HG03342 (cell line): Measurements from ENCODE around the gene PARD3.
"Not testable (repeated sequence)": the region's sequence is repeated elsewhere in the genome, so short reads cannot be mapped to it uniquely, and the experiment has no call there.

Experiments
- ATAC-seq: cut with Tn5 transposase; IDR thresholded peaks from one replicate; pipeline ENCODE4 v1.9.1; 2021; ENCODE audit warnings: mild to moderate bottlenecking, moderate library complexity; ENCODE audit not compliant: unreplicated experiment

The PARD3 gene

DNA sequence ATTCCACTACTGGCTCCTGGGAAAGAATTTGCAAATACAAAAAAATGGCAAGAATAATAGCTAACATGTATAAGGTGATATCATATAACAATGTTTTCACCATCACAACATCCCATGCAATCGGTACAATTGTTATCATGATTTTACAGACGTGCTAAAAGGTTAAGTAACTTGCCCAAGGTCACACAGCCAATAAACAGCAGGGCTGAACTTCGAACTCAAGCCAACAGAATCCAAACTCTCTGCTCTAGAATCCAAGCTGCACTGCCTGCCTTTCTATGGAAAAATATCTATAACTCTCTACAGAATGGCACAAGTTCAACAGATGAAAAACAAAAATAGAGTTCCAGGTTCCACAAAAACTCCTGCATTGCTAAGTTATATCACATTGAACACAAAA is 160.9 kb downstream of the PARD3 start:
- no peak for ATAC-seq

DNA sequence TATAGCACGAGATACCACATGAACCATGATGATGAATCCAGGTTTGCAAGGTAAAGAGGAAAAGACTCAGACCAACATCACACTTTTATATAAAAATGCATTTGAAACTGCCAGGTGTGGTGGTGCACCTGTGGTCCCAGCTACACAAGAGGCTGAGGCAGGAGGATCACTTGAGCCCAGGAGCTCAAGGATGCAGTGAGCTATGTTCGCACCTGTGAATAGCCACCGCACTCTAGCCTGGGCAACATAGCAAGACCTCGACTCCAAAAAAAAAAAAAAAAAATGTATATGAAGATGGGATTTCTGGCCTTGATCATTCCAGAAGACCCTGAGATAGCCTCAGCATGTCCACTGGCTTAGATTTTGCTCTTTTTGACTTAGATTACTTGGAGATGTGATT is 161.6 kb downstream of the PARD3 start:
- no peak for ATAC-seq

DNA sequence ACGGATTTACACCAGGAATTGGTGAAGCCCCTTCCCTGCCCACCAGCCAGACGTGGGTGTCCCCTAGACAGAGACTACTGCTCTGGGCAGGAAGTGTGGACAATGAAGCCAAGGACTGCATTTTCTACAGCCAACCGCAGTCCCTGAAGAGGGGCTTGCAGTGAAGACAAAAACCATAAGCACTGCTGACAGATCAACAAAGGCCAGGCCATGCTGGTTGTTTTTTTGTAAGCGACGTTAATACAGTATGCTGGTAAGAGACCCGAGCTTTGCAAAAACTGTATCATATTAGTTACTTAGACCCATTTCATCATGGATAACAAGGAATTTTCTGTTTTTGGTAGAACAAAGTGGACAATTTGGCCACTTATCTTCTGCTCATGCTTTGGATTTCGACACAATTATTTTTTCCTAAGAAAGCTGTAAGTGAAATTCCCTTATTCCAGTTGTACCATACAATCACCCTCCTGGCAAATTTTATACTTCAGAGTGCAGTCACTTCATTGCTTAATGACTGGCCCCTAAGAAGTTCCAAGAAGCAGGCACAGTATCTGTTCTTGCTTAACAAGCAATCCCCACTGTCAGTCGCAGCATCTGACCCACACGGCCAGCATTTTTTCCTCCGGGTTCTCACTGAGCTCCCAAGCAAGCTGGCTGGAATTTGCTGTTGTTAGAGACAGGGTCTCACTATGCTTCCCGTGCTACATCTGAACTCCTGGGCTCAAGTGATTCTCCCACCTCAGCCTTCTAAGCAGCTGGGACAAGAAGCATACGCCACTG is 163.5 kb downstream of the PARD3 start:
- no peak for ATAC-seq

DNA sequence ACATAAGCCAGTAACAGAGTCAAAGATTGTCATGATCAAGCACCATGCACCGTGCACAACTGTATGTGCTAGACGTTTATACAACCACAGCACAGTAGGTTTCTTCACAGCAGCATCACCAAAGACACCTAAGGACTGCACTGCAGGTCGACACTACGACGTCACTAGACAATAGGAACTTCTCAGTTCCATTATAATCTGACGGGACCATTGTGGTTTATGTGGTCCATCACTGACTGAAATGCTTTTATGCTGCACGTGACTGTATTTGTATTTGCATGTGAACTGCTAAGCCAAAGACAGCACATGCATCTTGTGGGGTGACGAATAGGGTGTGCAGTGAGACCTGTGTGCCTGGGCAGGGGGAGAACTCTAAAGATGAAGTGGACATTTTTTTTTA is 164.9 kb downstream of the PARD3 start:
- ATAC-seq: no peak

DNA sequence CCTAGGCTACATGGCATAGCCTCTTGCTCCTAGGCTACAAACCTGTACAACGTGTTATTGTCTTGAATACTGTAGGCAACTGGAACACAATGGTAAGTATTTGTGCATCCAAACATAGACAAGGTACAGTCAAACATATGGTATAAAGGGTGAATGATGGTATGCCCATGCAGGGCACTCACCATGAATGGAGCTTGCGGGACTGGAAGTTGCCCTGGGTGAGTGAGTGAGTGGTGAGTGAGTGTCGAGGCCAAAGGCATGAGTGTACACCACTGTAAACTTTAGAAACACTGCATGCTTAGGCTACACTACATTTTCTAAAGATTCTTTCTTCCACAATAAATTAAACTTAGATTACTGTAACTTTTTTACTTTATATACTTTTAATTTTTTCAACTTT is 165.7 kb downstream of the PARD3 start:
- no peak for ATAC-seq

DNA sequence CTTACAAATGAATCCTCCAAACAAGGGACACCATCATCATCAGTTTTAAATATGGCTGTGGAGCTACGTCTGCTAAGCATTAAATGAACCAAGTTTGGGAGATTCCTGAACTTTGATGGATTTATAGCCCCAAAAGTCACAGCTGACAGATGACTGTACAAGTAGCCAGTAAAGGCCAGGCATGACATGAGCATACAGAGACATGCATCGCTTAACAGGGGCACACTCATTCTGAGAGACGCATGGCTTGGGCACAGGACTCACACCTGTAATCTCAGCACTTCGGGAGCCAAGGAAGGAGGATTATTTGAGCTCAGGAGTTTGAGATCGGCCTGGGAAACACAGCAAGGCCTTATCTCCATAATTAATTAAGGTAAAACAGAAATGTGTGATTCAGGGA is 166.2 kb downstream of the PARD3 start:
- no peak for ATAC-seq

DNA sequence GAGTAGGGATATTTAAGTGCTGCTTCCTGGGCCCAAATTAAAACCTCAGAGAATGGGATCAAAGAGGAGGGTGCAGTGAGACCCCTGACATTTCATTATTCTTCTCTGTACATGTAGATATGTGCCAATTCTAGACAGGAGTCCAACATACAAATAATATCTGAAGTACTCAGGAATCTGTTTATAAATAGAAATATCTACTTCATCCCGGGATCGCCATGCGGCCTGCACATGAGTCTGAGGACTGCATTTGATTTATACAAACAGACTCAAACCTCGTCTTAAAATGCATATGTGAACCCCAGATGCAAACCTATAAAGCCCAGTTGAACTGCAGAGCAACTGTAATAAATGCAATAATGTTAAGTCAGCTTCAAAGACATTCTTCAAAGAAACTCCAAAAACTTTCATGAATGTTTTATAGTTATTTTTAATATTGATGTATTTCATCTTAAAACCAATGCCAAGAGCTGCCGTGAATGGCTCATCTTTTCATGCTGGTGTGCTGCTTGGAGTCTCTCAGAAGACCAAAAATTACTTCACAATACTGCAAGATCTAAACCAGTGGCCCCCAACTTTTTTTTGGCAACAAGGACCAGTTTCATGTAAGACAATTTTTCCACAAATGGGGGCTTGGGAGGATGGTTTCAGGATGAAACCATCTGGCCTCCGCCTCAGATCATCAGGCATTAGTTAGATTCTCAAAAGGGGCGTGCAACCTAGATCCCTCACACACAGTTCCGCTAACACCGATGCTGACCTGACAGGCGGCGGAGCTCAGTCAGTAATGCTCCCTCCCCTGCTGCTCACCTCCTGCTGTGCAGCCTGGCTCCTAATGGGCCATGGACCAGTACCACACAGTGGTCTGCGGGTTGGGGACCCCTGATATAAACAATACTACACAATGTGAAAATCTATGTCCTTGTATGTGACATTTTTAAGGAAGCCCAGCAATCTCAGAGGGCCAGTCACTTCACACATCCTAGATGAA is 166.9 kb downstream of the PARD3 start:
- no peak for ATAC-seq

DNA sequence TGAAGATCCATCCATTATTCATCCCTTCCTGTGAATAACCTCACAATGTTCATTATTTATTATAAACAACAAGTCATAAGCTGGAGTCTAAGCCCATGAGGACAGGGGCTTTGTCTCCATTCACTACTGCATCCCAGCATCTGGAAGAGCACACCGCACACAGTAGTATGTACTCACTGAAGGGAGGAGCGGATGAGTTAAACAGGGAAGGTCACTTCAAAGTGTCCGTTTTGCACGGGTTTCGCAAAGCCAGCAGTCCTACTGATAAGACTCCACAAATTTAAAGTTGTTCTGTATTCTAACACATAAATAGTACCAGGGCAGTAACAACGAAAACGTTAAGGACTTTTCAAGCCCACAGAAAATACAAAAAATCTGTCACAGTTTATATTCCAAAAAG is 167.9 kb downstream of the PARD3 start:
- ATAC-seq: no peak

DNA sequence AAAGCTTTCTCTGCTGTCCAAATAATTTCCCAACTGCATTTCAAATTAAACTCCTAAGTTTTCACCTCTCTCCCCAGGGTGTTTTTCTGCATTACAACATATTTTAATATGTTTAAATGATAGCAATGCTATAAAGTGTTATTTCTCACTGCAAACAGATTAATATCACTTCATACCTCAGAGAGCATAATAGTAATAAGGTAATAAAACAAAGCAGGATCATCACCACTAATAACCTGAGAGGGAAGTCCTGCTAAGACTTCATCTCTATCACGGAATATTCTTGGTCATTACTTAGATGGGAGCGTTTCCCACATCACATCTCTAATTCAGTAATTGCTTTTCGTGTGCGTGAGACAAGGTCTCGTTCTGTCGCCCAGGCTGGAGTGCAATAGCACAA is 168.8 kb downstream of the PARD3 start:
- ATAC-seq: no peak

DNA sequence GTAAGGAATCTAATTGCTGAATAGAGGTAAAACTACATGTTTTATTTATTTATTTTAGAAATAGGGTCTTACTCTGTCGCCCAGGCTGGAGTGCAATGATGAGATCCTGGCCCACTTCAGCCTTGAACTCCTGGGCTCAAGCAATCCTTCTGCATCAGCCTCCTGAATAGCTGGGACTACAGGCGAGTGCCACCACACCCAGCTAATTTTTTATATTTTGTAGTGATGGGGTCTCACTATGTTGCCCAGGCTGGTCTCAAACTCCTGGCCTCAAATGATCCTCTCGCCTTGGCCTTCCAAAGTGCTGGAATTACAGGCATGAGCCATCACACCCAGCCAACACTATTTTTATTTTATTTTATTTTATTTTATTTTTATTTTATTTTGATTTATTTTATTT is 170.3 kb downstream of the PARD3 start:
- not testable (repeated sequence) for ATAC-seq

DNA sequence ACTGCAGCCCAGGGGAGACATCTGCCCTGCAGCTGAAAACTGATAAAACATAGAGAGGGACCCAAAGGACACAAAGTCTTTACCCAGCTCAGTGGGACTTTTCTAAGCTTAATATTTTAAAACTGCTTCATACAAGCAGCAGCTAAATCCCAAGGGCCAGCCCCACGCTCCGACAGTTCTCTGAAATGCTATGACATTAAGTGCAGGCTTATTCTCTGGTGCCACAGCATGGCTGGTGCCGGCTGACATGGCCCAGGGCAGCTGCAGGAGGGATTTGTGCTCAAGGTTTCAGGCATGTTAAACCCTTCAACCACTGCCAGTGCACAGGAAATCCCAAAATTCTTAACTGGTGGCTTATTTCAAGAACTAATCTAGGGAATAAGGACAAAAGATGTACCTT is 170.9 kb downstream of the PARD3 start:
- no peak for ATAC-seq

DNA sequence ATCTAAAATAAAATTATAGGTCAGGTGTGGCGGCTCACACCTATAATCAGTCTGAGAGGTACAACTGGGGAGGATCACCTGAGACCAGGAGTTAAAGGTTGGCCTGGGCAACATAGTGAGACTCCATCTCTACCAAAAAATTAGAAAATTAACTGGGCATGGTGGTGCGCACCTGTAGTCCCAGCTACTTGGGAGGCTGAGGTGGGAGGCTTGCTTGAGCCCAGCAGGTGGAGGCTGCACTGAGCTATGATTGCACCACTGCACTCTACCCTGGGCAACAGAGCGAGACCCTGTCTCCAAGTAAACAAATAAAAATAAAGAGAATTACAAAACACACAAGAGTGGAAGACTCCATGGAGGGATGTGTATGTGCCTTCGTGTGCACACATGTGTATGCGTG is 171.5 kb downstream of the PARD3 start:
- ATAC-seq: no peak

DNA sequence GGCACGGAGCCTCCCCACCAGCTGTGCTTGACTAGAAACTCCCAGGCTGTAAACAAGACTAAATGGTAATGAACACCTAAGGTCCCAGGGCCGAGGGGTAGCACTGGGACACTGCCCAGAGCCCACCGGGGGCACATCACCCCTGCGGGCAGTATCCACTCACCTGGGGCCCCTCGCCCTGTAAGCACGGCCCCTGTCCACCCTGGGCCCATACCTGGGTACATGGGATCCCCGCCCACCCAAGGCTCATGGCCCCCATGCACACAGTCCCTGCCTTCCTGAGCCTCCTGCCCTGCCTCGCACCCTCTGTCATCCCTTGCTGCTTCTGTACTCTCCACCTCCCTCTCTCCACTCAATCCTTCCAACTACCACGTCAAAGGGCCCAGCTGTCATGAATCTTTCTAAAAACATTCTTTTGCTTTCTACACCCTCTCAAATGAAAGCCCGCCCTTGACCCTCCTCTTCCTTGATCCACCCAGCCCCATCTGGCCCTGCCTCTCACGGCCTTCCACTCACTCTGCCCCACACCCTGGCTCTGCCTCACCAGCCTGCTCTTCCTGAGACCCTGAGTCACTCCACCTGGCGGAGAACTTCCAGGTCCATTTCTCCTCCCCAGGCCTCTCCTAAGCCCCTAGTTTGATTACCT is 173.1 kb downstream of the PARD3 start:
- no peak for ATAC-seq

DNA sequence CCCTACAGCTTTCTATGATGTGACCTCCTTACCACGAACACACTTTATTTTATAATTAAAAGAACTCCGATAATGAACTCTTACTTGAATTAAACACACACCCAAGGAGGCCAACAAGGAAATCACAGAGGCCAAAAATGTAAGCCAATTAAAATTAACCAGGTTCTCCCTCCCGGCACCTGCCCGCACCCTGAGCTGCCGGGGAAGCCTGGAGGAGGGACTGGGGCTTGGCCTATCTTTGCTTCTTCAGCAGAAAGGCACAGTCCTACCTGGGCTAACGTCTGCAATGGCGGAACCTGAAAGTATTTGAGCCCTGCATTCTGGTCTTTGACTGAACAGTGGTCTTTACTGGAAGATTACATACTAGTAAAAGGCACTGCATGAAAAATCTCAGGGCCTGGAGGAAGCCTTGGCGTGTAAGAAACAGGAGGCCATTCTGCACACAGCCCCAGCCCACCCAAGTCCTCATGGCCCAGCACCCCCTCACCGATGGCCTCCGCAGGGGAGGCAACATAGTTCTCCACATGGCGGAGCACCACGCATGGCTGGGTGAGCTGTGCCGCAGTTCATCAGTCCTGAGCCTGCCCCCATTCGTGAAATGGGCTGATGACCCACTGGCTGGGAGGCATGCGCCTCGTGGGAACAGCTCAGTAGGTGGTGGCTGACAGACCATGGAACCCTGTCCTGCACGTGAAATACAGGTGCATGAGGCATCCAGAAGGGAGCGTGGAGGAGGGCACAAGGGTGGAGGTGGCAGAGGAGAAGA is 173.8 kb downstream of the PARD3 start:
- no peak for ATAC-seq

DNA sequence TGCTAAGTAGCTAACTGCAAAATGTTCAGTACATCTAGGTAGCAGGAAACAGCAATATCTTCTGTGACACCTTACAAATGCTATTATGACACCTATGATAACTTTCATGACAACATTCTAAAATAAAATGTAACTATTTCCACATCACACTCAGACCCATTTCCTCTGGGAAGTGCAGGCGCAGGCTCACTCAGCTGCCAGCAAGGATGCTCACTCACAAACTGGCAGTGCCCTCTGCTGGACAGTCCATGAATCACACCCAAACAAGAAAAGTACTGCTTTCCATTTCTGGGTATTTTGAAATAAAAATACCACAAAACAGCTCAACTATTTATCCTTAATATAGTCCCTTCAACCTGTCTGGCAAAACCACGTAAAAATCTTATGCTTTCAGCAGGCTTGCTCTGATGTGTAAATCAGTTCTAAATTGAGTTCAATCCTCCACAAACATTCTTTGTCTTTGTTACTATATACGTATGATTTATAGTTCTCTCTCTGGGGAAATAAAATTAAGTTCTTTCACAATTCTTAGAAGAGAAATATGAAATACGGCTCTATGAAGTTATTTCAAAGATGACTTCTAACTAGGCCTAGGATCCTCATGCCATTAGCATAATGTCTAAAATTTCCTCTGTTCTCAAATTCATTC is 176.6 kb downstream of the PARD3 start:
- ATAC-seq: peak; percentile 56

DNA sequence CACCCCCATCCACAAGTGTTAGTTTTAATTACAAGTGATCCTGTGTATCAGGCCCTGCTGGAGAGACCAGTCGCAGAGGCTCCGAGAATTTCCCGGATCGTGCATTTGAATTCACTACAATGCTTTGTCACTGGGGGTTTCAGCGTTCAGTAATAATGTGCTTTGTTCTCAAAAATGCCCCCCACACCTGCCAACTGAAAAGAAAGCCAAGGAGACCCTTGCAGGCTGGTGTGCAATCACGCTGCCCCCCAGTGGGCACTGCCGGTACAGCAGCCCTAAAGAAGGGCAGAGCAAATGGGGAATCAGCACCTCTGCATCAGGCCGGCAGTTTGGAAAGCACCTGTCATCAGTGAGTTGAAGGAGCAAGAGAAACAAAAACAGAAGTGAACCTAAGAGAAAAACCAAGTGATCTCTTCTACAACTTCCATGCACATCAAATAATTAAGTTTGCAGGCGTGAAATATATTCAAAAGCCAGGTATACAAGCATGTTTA is 177.6 kb downstream of the PARD3 start:
- ATAC-seq: peak; percentile 79

DNA sequence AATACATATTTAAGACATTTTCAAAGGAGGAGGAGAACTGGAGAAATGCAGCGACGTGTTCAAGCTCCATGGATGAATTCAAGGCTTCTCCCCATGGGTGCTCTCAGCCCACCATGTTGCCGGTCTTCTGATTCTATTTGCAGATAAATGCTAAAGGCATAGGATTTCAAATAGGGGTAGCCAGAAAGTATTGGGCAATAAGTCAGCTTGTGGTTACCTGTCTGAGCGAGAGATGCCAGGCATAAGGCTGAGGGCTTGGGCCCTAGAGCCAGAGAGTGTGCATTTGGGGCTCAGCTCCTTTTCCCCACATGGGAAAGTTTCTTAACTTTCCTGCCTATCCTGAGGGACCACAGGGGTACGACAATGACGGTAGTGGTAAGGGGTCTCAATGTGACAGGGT is 180.0 kb downstream of the PARD3 start:
- ATAC-seq: no peak

DNA sequence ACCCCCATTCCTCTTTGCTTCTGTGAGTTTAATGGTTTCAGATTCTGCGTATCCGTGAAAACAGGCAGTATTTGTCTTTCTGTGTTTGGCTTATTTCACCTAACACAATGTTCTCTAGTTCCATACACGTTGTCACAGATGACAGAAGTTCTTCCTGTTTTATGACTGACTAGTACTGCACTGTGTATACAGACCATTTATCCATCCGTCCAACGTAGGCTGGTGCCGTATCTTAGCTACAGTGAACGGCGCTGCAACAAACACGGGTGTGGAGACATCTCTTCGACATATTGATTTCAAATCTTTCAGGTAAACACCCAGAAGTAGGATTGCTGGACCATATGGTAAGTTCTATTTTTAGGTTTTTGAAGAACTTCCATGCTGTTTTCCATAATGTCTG is 181.7 kb downstream of the PARD3 start:
- no peak for ATAC-seq

DNA sequence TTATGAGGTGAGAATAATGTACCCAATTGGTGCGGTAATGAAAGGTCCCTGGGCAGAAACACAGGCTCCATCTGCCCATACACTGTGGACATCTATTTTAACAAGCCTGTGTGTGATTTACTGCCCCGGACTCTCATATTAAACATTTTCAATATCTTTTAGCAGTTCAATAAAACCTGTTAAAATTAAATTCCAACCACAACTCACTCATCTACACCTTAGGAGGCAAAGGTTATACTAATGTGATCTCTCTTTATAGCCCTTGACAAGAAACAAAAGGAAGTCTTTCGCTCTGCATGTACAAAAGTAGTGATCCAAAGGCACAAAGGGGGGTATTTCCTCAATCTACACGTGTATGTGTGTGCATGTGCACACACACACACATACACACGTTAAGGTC is 186.0 kb downstream of the PARD3 start:
- no peak for ATAC-seq

DNA sequence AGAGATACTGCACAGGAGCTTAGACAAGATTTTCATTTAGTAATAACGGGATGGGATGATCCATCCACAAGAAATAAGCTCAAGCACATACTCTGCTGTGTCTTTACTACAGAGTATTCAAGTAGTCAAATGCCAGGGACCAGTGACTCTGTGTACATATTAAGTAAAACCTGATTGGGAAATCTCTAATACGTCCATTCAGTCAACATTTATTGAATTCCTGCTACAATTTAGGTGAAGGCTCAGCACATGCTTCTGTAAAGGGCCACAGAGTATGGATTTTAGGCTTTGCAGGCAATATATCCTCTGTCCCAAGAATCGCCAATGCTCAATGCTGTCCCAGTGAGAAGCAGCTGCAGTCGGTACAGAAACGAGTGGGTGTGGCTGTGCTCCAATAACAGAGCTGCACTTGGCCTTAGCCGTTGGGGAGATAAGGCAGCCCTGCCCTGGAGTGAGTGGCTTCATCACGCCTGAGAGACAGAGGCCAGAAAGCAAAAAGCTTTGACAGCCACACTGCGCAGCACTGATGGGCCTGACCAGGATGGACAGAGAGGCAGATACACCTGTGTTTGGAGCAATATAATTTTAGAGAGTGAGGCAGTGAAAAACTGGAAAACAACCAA is 186.8 kb downstream of the PARD3 start:
- no peak for ATAC-seq
